SK-N-SH (cell line): ENCODE data around the gene CIDEB. TPM values are rescaled to one million over a fixed set of nuclear protein-coding genes. Genes with fewer than 3 reads are reported as not detected.

Source experiments
- CTCF ChIA-PET: fragments of 300-600, 350-600 bp; formaldehyde crosslinking; extraction: SDS; loops from one replicate; lab custom pipeline; 2021; lab: Yijun Ruan, JAX
- POLR2A ChIA-PET: fragments of 350-600 bp; sonication (Branson Sonifier 250); formaldehyde crosslinking; extraction: SDS; loops from one replicate; lab custom pipeline; 2020; ENCODE audit warnings: antibody characterized with exemption, inconsistent platforms; lab: Yijun Ruan, JAX
- DNase-seq: peaks from one replicate; pipeline ENCODE4 v3.0.0; 2012
- H2AFZ ChIP-seq: fragments of 200-600 bp; sonication (generic); 2 replicates; pipeline ENCODE4 v1.8.1; 2016; ENCODE audit warnings: antibody characterized with exemption, mild to moderate bottlenecking, low read depth
- H3F3A ChIP-seq: fragments of 200-600 bp; sonication (generic); replicated peaks from 2 replicates; pipeline ENCODE3; 2016; ENCODE audit warnings: antibody characterized with exemption, mild to moderate bottlenecking; ENCODE audit not compliant: insufficient read depth
- H3K27ac ChIP-seq, 2 experiments: fragments of 200-500 bp in 1 of 2; fragments of 200-600 bp in 1 of 2; sonication (Bioruptor generic) in 1 of 2; sonication (generic), shearing (Covaris generic) in 1 of 2; 2 replicates each; pipeline versions ENCODE4 v1.5.1 to v1.6.1; 2014 to 2016; ENCODE audit warnings: low read depth in 2 of 2, inconsistent platforms in 1 of 2, low read length in 1 of 2, mild to moderate bottlenecking in 1 of 2, mixed read lengths in 1 of 2
- H3K27me3 ChIP-seq: fragments of 200-600 bp; sonication (generic), shearing (Covaris generic); 2 replicates; pipeline ENCODE4 v1.6.1; 2016; ENCODE audit warnings: mixed run types; ENCODE audit not compliant: insufficient read depth
- H3K36me3 ChIP-seq, 2 experiments: fragments of 200-500 bp in 1 of 2; fragments of 200-600 bp in 1 of 2; sonication (Bioruptor generic) in 1 of 2; sonication (generic) in 1 of 2; replicated peaks in 1 of 2; 2 replicates each; pipeline versions ENCODE3 to v1.5.1; 2014 to 2016; ENCODE audit warnings: low read length in 1 of 2, mild to moderate bottlenecking in 1 of 2; ENCODE audit not compliant: insufficient read depth in 2 of 2, control insufficient read depth in 1 of 2
- H3K4me1 ChIP-seq, 2 experiments: fragments of 200-500 bp in 1 of 2; fragments of 200-600 bp in 1 of 2; sonication (Bioruptor generic) in 1 of 2; sonication (generic), shearing (Covaris generic) in 1 of 2; 2 replicates each; pipeline versions ENCODE4 v1.5.1 to v1.6.1; 2014 to 2016; ENCODE audit warnings: low read depth in 1 of 2, low read length in 1 of 2, mixed run types in 1 of 2; ENCODE audit not compliant: insufficient read depth in 2 of 2, control insufficient read depth in 1 of 2
- H3K4me2 ChIP-seq: fragments of 200-600 bp; sonication (generic), shearing (Covaris generic); 2 replicates; pipeline ENCODE4 v1.6.1; 2017; ENCODE audit warnings: mixed run types
- H3K4me3 ChIP-seq, 2 experiments: fragments of 200-500 bp in 1 of 2; fragments of 200-600 bp in 1 of 2; sonication (Bioruptor generic) in 1 of 2; sonication (generic), shearing (Covaris generic) in 1 of 2; 2 replicates each; pipeline versions ENCODE4 v1.5.1 to v1.8.1; 2014 to 2016; ENCODE audit warnings: low read depth in 2 of 2, inconsistent platforms in 1 of 2, low read length in 1 of 2, mild to moderate bottlenecking in 1 of 2, mixed read lengths in 1 of 2, moderate library complexity in 1 of 2
- H3K79me2 ChIP-seq: fragments of 200-600 bp; sonication (generic); 2 replicates; pipeline ENCODE4 v1.8.1; 2017; ENCODE audit warnings: mild to moderate bottlenecking; ENCODE audit not compliant: insufficient read depth
- H3K9ac ChIP-seq: fragments of 200-600 bp; sonication (generic); 2 replicates; pipeline ENCODE4 v1.6.1; 2017; ENCODE audit warnings: mixed run types
- H3K9me2 ChIP-seq: fragments of 200-600 bp; sonication (generic); 2 replicates; pipeline ENCODE4 v1.6.1; 2017; ENCODE audit warnings: mixed run types
- H3K9me3 ChIP-seq: fragments of 200-600 bp; sonication (generic); 2 replicates; pipeline ENCODE4 v1.6.1; 2017; ENCODE audit warnings: mixed run types, mild to moderate bottlenecking, moderate library complexity
- H4K20me1 ChIP-seq: fragments of 200-600 bp; sonication (generic); 2 replicates; pipeline ENCODE4 v1.6.1; 2017; ENCODE audit warnings: mild to moderate bottlenecking, mixed run types; ENCODE audit not compliant: insufficient read depth
- CHD2 ChIP-seq: fragments of 150-350 bp; IDR thresholded peaks from 2 replicates; pipeline ENCODE4 v1.6.1; 2018; ENCODE audit warnings: low read length; ENCODE audit not compliant: partially characterized antibody
- EP300 ChIP-seq, 2 experiments: IDR thresholded peaks; 2 replicates each; pipeline versions ENCODE4 v1.4.0 to v1.6.1; 2012; ENCODE audit warnings: borderline replicate concordance in 1 of 2, low read depth in 1 of 2, low read length in 1 of 2
- FOSL2 ChIP-seq: IDR thresholded peaks from 2 replicates; pipeline ENCODE4 v1.4.0; 2012; ENCODE audit warnings: low read depth, mild to moderate bottlenecking, moderate library complexity, borderline replicate concordance
- FOXJ3 ChIP-seq: sonication (generic); formaldehyde crosslinking; IDR thresholded peaks from 2 replicates; pipeline ENCODE4 v1.5.1; 2020; ENCODE audit warnings: mild to moderate bottlenecking, missing genetic modification reagents
- GABPA ChIP-seq: IDR thresholded peaks from 2 replicates; pipeline ENCODE4 v1.4.0; 2012; ENCODE audit warnings: low read depth, mild to moderate bottlenecking
- GATA2 ChIP-seq: sonication (generic); formaldehyde crosslinking; IDR thresholded peaks from 2 replicates; pipeline ENCODE4 v1.5.0; 2020; ENCODE audit warnings: mild to moderate bottlenecking, missing genetic modification reagents
- JUND ChIP-seq: IDR thresholded peaks from 2 replicates; pipeline ENCODE4 v1.4.0; 2012
- MEF2A ChIP-seq: IDR thresholded peaks from 2 replicates; pipeline ENCODE4 v1.4.0; 2012; ENCODE audit warnings: low read depth, borderline replicate concordance
- MXI1 ChIP-seq: IDR thresholded peaks from 2 replicates; pipeline ENCODE4 v1.6.1; 2012; ENCODE audit warnings: mild to moderate bottlenecking, low read depth, low read length, improper control_type of control experiment
- NFIC ChIP-seq: IDR thresholded peaks from 2 replicates; pipeline ENCODE4 v1.4.0; 2012; ENCODE audit warnings: borderline replicate concordance
- NRF1 ChIP-seq: IDR thresholded peaks from 2 replicates; pipeline ENCODE4 v1.6.1; 2012; ENCODE audit warnings: low read depth, mild to moderate bottlenecking, low read length
- RAD21 ChIP-seq: IDR thresholded peaks from 2 replicates; pipeline ENCODE4 v1.6.1; 2012; ENCODE audit warnings: mild to moderate bottlenecking, low read length
- REST ChIP-seq: IDR thresholded peaks from 2 replicates; pipeline ENCODE4 v1.6.1; 2012; ENCODE audit warnings: mild to moderate bottlenecking, low read depth, low read length, moderate library complexity
- SIN3A ChIP-seq: IDR thresholded peaks from 2 replicates; pipeline ENCODE4 v1.6.1; 2012; ENCODE audit warnings: low read depth, mild to moderate bottlenecking, low read length, moderate library complexity, borderline replicate concordance
- TAF1 ChIP-seq: IDR thresholded peaks from 2 replicates; pipeline ENCODE4 v1.6.1; 2012; ENCODE audit warnings: low read depth, mild to moderate bottlenecking, low read length, moderate library complexity, borderline replicate concordance
- TCF12 ChIP-seq: IDR thresholded peaks from 2 replicates; pipeline ENCODE4 v1.4.0; 2012
- TEAD4 ChIP-seq: IDR thresholded peaks from 2 replicates; pipeline ENCODE4 v1.4.0; 2012; ENCODE audit warnings: mild to moderate bottlenecking, borderline replicate concordance; ENCODE audit not compliant: insufficient read depth
- USF1 ChIP-seq: IDR thresholded peaks from 2 replicates; pipeline ENCODE4 v1.4.0; 2012; ENCODE audit warnings: low read depth, borderline replicate concordance
- ZBTB33 ChIP-seq: IDR thresholded peaks from 2 replicates; pipeline ENCODE4 v1.4.0; 2012; ENCODE audit warnings: low read depth, borderline replicate concordance
- WGBS: methylation state at CpG from one replicate; pipeline ENCODE4 v1.1.6; 2017; ENCODE audit warnings: low lambda C conversion rate; 5-methylcytosine and 5-hydroxymethylcytosine counted together
- polyA plus RNA-seq, 3 experiments: library from polyadenylated mRNA; depleted of rRNA; stranded (reverse); fragments of >200 nt; gene quantifications; 2 replicates each; pipeline ENCODE4 v1.2.3, GENCODE V29; 2012

Gene CIDEB
- polyA plus RNA-seq, 1 of the 3 experiments (the other 2 are of a cell fraction) = 0.05 TPM

GRCh38 chr14:24274101-24274543 is 33.7 kb downstream of the CIDEB start:
- Histone ChIP-seq H4K20me1 (no peaks in the 10 kb centered on the region), H3K4me1 (peaks cover 6 to 12% of the 10 kb centered on the region in 2 experiments; a peak in 2 of 4 replicates), H3K27ac (no peak overlapping the region), H3K79me2 (no peaks in the 10 kb centered on the region; the same call in 1 of the 2 replicates), H3K9me3 (no peaks in the 10 kb centered on the region), H3F3A (no peaks in the 10 kb centered on the region), H3K4me3 (no peak overlapping the region), H3K9ac (no peak overlapping the region), H3K27me3 (no peaks in the 10 kb centered on the region)
- TF ChIP-seq NRF1 (no peak), FOSL2 (no peak), GABPA (no peak), JUND (no peak), CHD2 (no peak), ZBTB33 (no peak), EP300 (IDR thresholded peaks at IDR 0.05; ENCODE audit: borderline replicate concordance in 1 of 2, low read depth in 1 of 2, low read length in 1 of 2) (no peak), MXI1 (no peak), RAD21 (no peak), FOXJ3 (CRISPR knock-in tag) (no peak), NFIC (no peak), TEAD4 (no peak), USF1 (no peak), GATA2 (CRISPR knock-in tag) (no peak), SIN3A (no peak), REST (no peak), TCF12 (no peak), TAF1 (no peak), MEF2A (no peak)
- TF ChIP-seq, all 33 proteins: peak for 0
- ChIA-PET CTCF (interaction anchor here (1.0 to 3.0 kb wide), 3 partner anchors 22 to 31 kb away, joined by 6 to 14 read pairs (median 11); partner anchors contain the start of gene TINF2), POLR2A (interaction anchor here (0.6 kb wide), 1 partner anchor 35 kb away, joined by 5 read pairs; no protein-coding TSS in a partner anchor)
- no peak for DNase-seq
- 97% methylated on average over 3 of the region's 3 CpGs for WGBS
- no peaks in the 10 kb centered on the region for H3K9me2 ChIP-seq
- no peak overlapping the region for H2AFZ ChIP-seq
- no peak overlapping the region for H3K4me2 ChIP-seq
- H3K36me3 ChIP-seq = peaks cover 0 to 3% of the 10 kb centered on the region in 2 experiments
